HEK293 (cell line): ENCODE data around the gene CXCL8.

Experiments
- CTCF ChIA-PET: fragments of 350-600 bp; formaldehyde crosslinking; extraction: SDS; loops from one replicate; lab custom pipeline; 2021; ENCODE audit warnings: antibody characterized with exemption; lab: Yijun Ruan, JAX
- POLR2A ChIA-PET: fragments of 300-600 bp; formaldehyde crosslinking; extraction: SDS; loops from one replicate; lab custom pipeline; 2020; ENCODE audit warnings: antibody characterized with exemption, inconsistent platforms; lab: Yijun Ruan, JAX
- H3K27ac ChIP-seq: fragments of 200-500 bp; sonication (Bioruptor generic); 2 replicates; pipeline ENCODE4 v1.5.1; 2014; ENCODE audit warnings: low read depth, low read length, control low read depth, inconsistent platforms; ENCODE audit errors: extremely low read depth
- H3K36me3 ChIP-seq, 2 experiments: fragments of 200-500 bp in 1 of 2; sonication (Bioruptor generic) in 1 of 2; 1 replicate in 1 of 2; 2 replicates in 1 of 2; pipeline ENCODE4 v1.5.1; 2014 to 2017; ENCODE audit warnings: inconsistent platforms in 2 of 2, low read length in 2 of 2; ENCODE audit not compliant: control insufficient read depth in 2 of 2, insufficient read depth in 1 of 2
- H3K4me1 ChIP-seq: fragments of 200-500 bp; sonication (Bioruptor generic); 2 replicates; pipeline ENCODE4 v1.5.1; 2014; ENCODE audit warnings: mild to moderate bottlenecking, low read length, inconsistent platforms; ENCODE audit not compliant: control insufficient read depth, insufficient read depth
- H3K4me3 ChIP-seq: 2 replicates; pipeline ENCODE4 v1.5.1; 2011; ENCODE audit warnings: low read depth, mild to moderate bottlenecking, control low read depth, low read length, moderate library complexity
- H3K9me3 ChIP-seq: fragments of 200-500 bp; sonication (Bioruptor generic); 2 replicates; pipeline ENCODE4 v1.5.1; 2014; ENCODE audit warnings: low read depth, low read length, inconsistent platforms; ENCODE audit not compliant: control insufficient read depth, insufficient read depth
- FEZF1 ChIP-seq: fragments of 450-650 bp; formaldehyde crosslinking; IDR thresholded peaks from 2 replicates; pipeline ENCODE4 v1.5.1; 2016; ENCODE audit warnings: missing biosample characterization, missing genetic modification characterization
- GLI4 ChIP-seq: fragments of 450-650 bp; formaldehyde crosslinking; IDR thresholded peaks from 2 replicates; pipeline ENCODE4 v1.5.1; 2016; ENCODE audit warnings: missing biosample characterization, missing genetic modification characterization
- GLIS1 ChIP-seq: fragments of 450-650 bp; formaldehyde crosslinking; IDR thresholded peaks from 2 replicates; pipeline ENCODE4 v1.5.1; 2016; ENCODE audit warnings: missing biosample characterization, missing genetic modification characterization
- KLF8 ChIP-seq: fragments of 450-650 bp; formaldehyde crosslinking; IDR thresholded peaks from 2 replicates; pipeline ENCODE4 v1.5.1; 2016; ENCODE audit warnings: missing biosample characterization, missing genetic modification characterization
- PRDM1 ChIP-seq: fragments of 450-650 bp; formaldehyde crosslinking; IDR thresholded peaks from 2 replicates; pipeline ENCODE4; 2016; ENCODE audit warnings: missing biosample characterization, missing genetic modification characterization
- SCRT1 ChIP-seq: fragments of 450-650 bp; formaldehyde crosslinking; IDR thresholded peaks from 2 replicates; pipeline ENCODE4 v1.5.1; 2016; ENCODE audit warnings: missing biosample characterization, missing genetic modification characterization, borderline replicate concordance
- SP2 ChIP-seq: fragments of 450-650 bp; formaldehyde crosslinking; IDR thresholded peaks from 2 replicates; pipeline ENCODE4 v1.5.1; 2016; ENCODE audit warnings: missing biosample characterization, missing genetic modification characterization
- ZBTB1 ChIP-seq: fragments of 450-650 bp; formaldehyde crosslinking; IDR thresholded peaks from 2 replicates; pipeline ENCODE4 v1.5.1; 2016; ENCODE audit warnings: missing biosample characterization, missing genetic modification characterization
- ZEB2 ChIP-seq: fragments of 450-650 bp; formaldehyde crosslinking; IDR thresholded peaks from 2 replicates; pipeline ENCODE4 v1.5.1; 2016; ENCODE audit warnings: missing biosample characterization, missing genetic modification characterization
- ZFP3 ChIP-seq: fragments of 450-650 bp; formaldehyde crosslinking; IDR thresholded peaks from 2 replicates; pipeline ENCODE4 v1.5.1; 2016; ENCODE audit warnings: low read depth, missing biosample characterization, missing genetic modification characterization
- ZFP41 ChIP-seq: fragments of 450-650 bp; formaldehyde crosslinking; IDR thresholded peaks from 2 replicates; pipeline ENCODE4 v1.5.1; 2016; ENCODE audit warnings: missing biosample characterization, missing genetic modification characterization, borderline replicate concordance
- ZNF211 ChIP-seq: fragments of 450-650 bp; formaldehyde crosslinking; IDR thresholded peaks from 2 replicates; pipeline ENCODE4 v1.5.1; 2016; ENCODE audit warnings: low read depth, missing biosample characterization, missing genetic modification characterization
- ZNF214 ChIP-seq: fragments of 450-650 bp; formaldehyde crosslinking; IDR thresholded peaks from 2 replicates; pipeline ENCODE4 v1.5.1; 2017; ENCODE audit warnings: missing biosample characterization, mild to moderate bottlenecking, missing genetic modification characterization, borderline replicate concordance
- ZNF366 ChIP-seq: fragments of 450-650 bp; formaldehyde crosslinking; conservative IDR thresholded peaks from 2 replicates; pipeline ENCODE4 v1.5.1; 2016; ENCODE audit warnings: missing biosample characterization, missing genetic modification characterization
- ZNF521 ChIP-seq: fragments of 450-650 bp; formaldehyde crosslinking; IDR thresholded peaks from 2 replicates; pipeline ENCODE4 v1.5.1; 2017; ENCODE audit warnings: missing biosample characterization, mild to moderate bottlenecking, missing genetic modification characterization
- ZNF549 ChIP-seq: fragments of 450-650 bp; IDR thresholded peaks from 2 replicates; pipeline ENCODE4 v1.5.1; 2018; ENCODE audit warnings: missing biosample characterization, missing genetic modification characterization, mild to moderate bottlenecking, inconsistent platforms, moderate library complexity
- ZNF571 ChIP-seq: fragments of 450-650 bp; formaldehyde crosslinking; IDR thresholded peaks from 2 replicates; pipeline ENCODE4 v1.5.0; 2017; ENCODE audit warnings: missing biosample characterization, missing genetic modification characterization
- ZNF585B ChIP-seq: fragments of 450-650 bp; formaldehyde crosslinking; IDR thresholded peaks from 2 replicates; pipeline ENCODE4 v1.5.1; 2016; ENCODE audit warnings: missing biosample characterization, missing genetic modification characterization
- ZNF701 ChIP-seq: fragments of 450-650 bp; formaldehyde crosslinking; IDR thresholded peaks from 2 replicates; pipeline ENCODE4 v1.5.1; 2016; ENCODE audit warnings: missing biosample characterization, missing genetic modification characterization
- ZNF792 ChIP-seq: fragments of 450-650 bp; formaldehyde crosslinking; IDR thresholded peaks from 2 replicates; pipeline ENCODE4 v1.5.1; 2016; ENCODE audit warnings: missing biosample characterization, missing genetic modification characterization
- TF ChIP-seq, protein P1 (sequence below): fragments of 450-650 bp; formaldehyde crosslinking; IDR thresholded peaks from 2 replicates; pipeline ENCODE4 v1.5.1; 2016; ENCODE audit warnings: missing biosample characterization, missing genetic modification characterization
- TF ChIP-seq, protein P2 (sequence below): fragments of 450-650 bp; formaldehyde crosslinking; IDR thresholded peaks from 2 replicates; pipeline ENCODE4 v1.5.1; 2016; ENCODE audit warnings: missing biosample characterization, missing genetic modification characterization, low read depth
- TF ChIP-seq, protein P3 (sequence below): fragments of 450-650 bp; formaldehyde crosslinking; conservative IDR thresholded peaks from 2 replicates; pipeline ENCODE4 v1.5.1; 2016; ENCODE audit warnings: low read depth, missing biosample characterization, missing genetic modification characterization

CXCL8 gene

DNA sequence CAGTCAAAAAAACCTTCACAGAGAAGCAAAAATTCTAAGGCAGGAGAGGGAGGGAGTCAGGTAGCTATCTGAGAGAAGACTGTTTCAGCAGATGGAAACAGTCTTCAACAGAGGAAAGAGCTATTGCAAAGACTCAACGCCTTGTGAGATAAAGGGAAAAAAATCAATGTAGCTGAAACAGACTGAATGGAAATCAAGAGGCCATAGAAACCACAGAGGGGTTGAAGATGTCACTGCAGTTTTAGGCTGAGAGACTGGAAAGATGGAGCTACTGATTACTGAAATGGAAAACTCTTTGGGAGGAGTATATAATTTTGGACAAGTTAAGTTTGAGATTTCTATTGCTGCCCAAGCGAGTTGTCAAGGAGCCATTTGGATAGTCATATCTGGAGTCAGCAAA lies 28.4 kb upstream of the CXCL8 start:
- no peak for TF ChIP-seq ZNF549 (tag by site-specific recombination)
- no peak for TF ChIP-seq ZEB2 (tag by site-specific recombination)
- no peak for TF ChIP-seq ZBTB1 (tag by site-specific recombination)
- no peak for TF ChIP-seq ZFP3 (tag by site-specific recombination)
- no peak for TF ChIP-seq ZNF366 (tag by site-specific recombination)
- no peak for TF ChIP-seq SP2 (tag by site-specific recombination)
- TF ChIP-seq ZNF571 (tag by site-specific recombination) = no peak
- TF ChIP-seq FEZF1 (tag by site-specific recombination) = no peak
- TF ChIP-seq, protein P1, sequence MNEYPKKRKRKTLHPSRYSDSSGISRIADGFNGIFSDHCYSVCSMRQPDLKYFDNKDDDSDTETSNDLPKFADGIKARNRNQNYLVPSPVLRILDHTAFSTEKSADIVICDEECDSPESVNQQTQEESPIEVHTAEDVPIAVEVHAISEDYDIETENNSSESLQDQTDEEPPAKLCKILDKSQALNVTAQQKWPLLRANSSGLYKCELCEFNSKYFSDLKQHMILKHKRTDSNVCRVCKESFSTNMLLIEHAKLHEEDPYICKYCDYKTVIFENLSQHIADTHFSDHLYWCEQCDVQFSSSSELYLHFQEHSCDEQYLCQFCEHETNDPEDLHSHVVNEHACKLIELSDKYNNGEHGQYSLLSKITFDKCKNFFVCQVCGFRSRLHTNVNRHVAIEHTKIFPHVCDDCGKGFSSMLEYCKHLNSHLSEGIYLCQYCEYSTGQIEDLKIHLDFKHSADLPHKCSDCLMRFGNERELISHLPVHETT (tag by site-specific recombination) = no peak
- TF ChIP-seq ZNF521 (tag by site-specific recombination) = no peak
- TF ChIP-seq ZNF585B (tag by site-specific recombination) = no peak
- TF ChIP-seq ZNF214 = no peak
- TF ChIP-seq, protein P2, sequence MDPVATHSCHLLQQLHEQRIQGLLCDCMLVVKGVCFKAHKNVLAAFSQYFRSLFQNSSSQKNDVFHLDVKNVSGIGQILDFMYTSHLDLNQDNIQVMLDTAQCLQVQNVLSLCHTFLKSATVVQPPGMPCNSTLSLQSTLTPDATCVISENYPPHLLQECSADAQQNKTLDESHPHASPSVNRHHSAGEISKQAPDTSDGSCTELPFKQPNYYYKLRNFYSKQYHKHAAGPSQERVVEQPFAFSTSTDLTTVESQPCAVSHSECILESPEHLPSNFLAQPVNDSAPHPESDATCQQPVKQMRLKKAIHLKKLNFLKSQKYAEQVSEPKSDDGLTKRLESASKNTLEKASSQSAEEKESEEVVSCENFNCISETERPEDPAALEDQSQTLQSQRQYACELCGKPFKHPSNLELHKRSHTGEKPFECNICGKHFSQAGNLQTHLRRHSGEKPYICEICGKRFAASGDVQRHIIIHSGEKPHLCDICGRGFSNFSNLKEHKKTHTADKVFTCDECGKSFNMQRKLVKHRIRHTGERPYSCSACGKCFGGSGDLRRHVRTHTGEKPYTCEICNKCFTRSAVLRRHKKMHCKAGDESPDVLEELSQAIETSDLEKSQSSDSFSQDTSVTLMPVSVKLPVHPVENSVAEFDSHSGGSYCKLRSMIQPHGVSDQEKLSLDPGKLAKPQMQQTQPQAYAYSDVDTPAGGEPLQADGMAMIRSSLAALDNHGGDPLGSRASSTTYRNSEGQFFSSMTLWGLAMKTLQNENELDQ (tag by site-specific recombination) = no peak
- no peak for TF ChIP-seq SCRT1 (tag by site-specific recombination)
- TF ChIP-seq ZNF792 (tag by site-specific recombination) = no peak
- no peak for TF ChIP-seq ZFP41
- TF ChIP-seq ZNF701 (tag by site-specific recombination) = no peak
- TF ChIP-seq GLIS1 (tag by site-specific recombination) = no peak
- TF ChIP-seq, protein P3, sequence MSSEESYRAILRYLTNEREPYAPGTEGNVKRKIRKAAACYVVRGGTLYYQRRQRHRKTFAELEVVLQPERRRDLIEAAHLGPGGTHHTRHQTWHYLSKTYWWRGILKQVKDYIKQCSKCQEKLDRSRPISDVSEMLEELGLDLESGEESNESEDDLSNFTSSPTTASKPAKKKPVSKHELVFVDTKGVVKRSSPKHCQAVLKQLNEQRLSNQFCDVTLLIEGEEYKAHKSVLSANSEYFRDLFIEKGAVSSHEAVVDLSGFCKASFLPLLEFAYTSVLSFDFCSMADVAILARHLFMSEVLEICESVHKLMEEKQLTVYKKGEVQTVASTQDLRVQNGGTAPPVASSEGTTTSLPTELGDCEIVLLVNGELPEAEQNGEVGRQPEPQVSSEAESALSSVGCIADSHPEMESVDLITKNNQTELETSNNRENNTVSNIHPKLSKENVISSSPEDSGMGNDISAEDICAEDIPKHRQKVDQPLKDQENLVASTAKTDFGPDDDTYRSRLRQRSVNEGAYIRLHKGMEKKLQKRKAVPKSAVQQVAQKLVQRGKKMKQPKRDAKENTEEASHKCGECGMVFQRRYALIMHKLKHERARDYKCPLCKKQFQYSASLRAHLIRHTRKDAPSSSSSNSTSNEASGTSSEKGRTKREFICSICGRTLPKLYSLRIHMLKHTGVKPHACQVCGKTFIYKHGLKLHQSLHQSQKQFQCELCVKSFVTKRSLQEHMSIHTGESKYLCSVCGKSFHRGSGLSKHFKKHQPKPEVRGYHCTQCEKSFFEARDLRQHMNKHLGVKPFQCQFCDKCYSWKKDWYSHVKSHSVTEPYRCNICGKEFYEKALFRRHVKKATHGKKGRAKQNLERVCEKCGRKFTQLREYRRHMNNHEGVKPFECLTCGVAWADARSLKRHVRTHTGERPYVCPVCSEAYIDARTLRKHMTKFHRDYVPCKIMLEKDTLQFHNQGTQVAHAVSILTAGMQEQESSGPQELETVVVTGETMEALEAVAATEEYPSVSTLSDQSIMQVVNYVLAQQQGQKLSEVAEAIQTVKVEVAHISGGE = no peak
- TF ChIP-seq PRDM1 (tag by site-specific recombination) = no peak
- Histone ChIP-seq H3K4me1 (no peaks in the 10 kb centered on the region), H3K9me3 (no peaks in the 10 kb centered on the region), H3K4me3 (no peak overlapping the region), H3K27ac (no peak overlapping the region), H3K36me3 (no peaks in the 10 kb centered on the region)
- CTCF ChIA-PET = interaction anchor here (1.8 kb wide), 1 partner anchor 18 kb away, joined by 5 read pairs; no protein-coding TSS in a partner anchor
- POLR2A ChIA-PET = no interaction called here

DNA sequence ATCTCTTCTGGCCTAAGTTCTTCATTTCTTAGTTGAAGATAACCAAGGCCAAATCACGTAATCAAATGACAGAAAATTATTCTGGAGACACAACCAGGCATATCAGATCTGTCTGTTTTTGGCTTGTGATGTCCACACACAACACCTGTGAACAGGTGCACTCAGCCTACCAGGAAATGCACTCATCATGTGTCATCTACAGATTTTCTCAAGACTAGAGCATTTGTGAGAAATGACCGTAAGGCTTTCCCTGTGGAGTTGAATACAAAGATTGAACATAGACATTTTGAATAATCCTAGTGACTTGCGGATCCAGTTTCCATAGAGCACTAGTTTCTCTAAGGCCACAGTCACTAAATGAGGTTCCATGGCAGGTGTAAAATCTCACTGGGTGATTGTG lies 26.7 kb upstream of the CXCL8 start:
- Histone ChIP-seq H3K9me3 (no peaks in the 10 kb centered on the region), H3K27ac (no peak overlapping the region), H3K4me3 (no peak overlapping the region), H3K36me3 (no peaks in the 10 kb centered on the region), H3K4me1 (no peaks in the 10 kb centered on the region)
- CTCF ChIA-PET = interaction anchor here (1.2 kb wide), 1 partner anchor 153 kb away, joined by 3 read pairs; no protein-coding TSS in a partner anchor
- TF ChIP-seq GLI4 (no peak), KLF8 (no peak), ZNF211 (tag by site-specific recombination) (no peak)
- POLR2A ChIA-PET = no interaction called here
